Measurements from ENCODE around the gene GALNS. TPM values are rescaled to one million over a fixed set of nuclear protein-coding genes. Genes with fewer than 3 reads are reported as not detected.

The GALNS gene
- total RNA-seq, 1 donor from 2014 or later, result 26.1 TPM

GRCh38 chr16:88878356-88878755, 21.6 kb upstream of the GALNS start:
- H3K36me3 Mint-ChIP-seq (ENCODE audit: low read depth), result no peaks in the 10 kb centered on the region
- H3K27me3 Mint-ChIP-seq (ENCODE audit: low read depth), result no peaks in the 10 kb centered on the region
- no peak overlapping the region for H3K4me3 Mint-ChIP-seq (ENCODE audit: low read depth)
- no peaks in the 10 kb centered on the region for H3K9me3 Mint-ChIP-seq
- H3K27ac Mint-ChIP-seq, result no peak overlapping the region
- H3K4me1 Mint-ChIP-seq (ENCODE audit: low read depth), result peaks cover 6% of the 10 kb centered on the region
- intact Hi-C loops (cut with micrococcal nuclease), result no loop called here
- DNase-seq (ENCODE audit: low spot score), result no peak

GRCh38 chr16:88877564-88878289, 21.0 kb upstream of the GALNS start:
- Mint-ChIP-seq H3K27me3 (ENCODE audit: low read depth) (no peaks in the 10 kb centered on the region), H3K4me3 (ENCODE audit: low read depth) (no peak overlapping the region), H3K4me1 (ENCODE audit: low read depth) (peaks cover 6% of the 10 kb centered on the region), H3K36me3 (ENCODE audit: low read depth) (no peaks in the 10 kb centered on the region), H3K9me3 (no peaks in the 10 kb centered on the region), H3K27ac (no peak overlapping the region)
- intact Hi-C loops (cut with micrococcal nuclease), result no loop called here
- no peak for DNase-seq (ENCODE audit: low spot score)

- DNase-seq (ENCODE audit: low spot score), result no peak
- Mint-ChIP-seq H3K36me3 (ENCODE audit: low read depth) (no peaks in the 10 kb centered on the region), H3K4me1 (ENCODE audit: low read depth) (peaks cover under 1% of the 10 kb centered on the region), H3K27ac (no peak overlapping the region), H3K9me3 (no peaks in the 10 kb centered on the region), H3K27me3 (ENCODE audit: low read depth) (peaks cover 2% of the 10 kb centered on the region), H3K4me3 (ENCODE audit: low read depth) (no peak overlapping the region)
- intact Hi-C loops (cut with micrococcal nuclease), result no loop called here
Observed at GRCh38 chr16:88876942-88877526, 20.3 kb upstream of the GALNS start.

GRCh38 chr16:88875703-88876234, 19.0 kb upstream of the GALNS start:
- no peak overlapping the region for H3K27ac Mint-ChIP-seq

GRCh38 chr16:88874938-88875599, 18.3 kb upstream of the GALNS start:
- Mint-ChIP-seq H3K27ac (no peak overlapping the region), H3K36me3 (ENCODE audit: low read depth) (no peaks in the 10 kb centered on the region), H3K27me3 (ENCODE audit: low read depth) (peaks cover 9% of the 10 kb centered on the region), H3K9me3 (no peaks in the 10 kb centered on the region), H3K4me1 (ENCODE audit: low read depth) (peaks cover 1% of the 10 kb centered on the region), H3K4me3 (ENCODE audit: low read depth) (no peak overlapping the region)
- intact Hi-C loops (cut with micrococcal nuclease), result no loop called here
- no peak for DNase-seq (ENCODE audit: low spot score)

More at GRCh38 chr16:88875703-88876234, 19.0 kb upstream of the GALNS start:
- no peaks in the 10 kb centered on the region for H3K36me3 Mint-ChIP-seq (ENCODE audit: low read depth)
- no peak for DNase-seq (ENCODE audit: low spot score)
- no peaks in the 10 kb centered on the region for H3K9me3 Mint-ChIP-seq
- H3K27me3 Mint-ChIP-seq (ENCODE audit: low read depth), result peaks cover 6% of the 10 kb centered on the region
- intact Hi-C loops (cut with micrococcal nuclease), result no loop called here
- H3K4me3 Mint-ChIP-seq (ENCODE audit: low read depth), result no peak overlapping the region
- H3K4me1 Mint-ChIP-seq (ENCODE audit: low read depth), result peaks cover 1% of the 10 kb centered on the region

- Mint-ChIP-seq H3K36me3 (ENCODE audit: low read depth) (no peaks in the 10 kb centered on the region), H3K27ac (no peak overlapping the region), H3K27me3 (ENCODE audit: low read depth) (peaks cover 9% of the 10 kb centered on the region), H3K9me3 (no peaks in the 10 kb centered on the region), H3K4me3 (ENCODE audit: low read depth) (no peak overlapping the region), H3K4me1 (ENCODE audit: low read depth) (peaks cover 1% of the 10 kb centered on the region)
- intact Hi-C loops (cut with micrococcal nuclease), result no loop called here
- no peak for DNase-seq (ENCODE audit: low spot score)
Observed at GRCh38 chr16:88872650-88873331, 16.0 kb upstream of the GALNS start.

- intact Hi-C loops (cut with micrococcal nuclease), result no loop called here
- Mint-ChIP-seq H3K9me3 (no peaks in the 10 kb centered on the region), H3K4me1 (ENCODE audit: low read depth) (peaks cover 1% of the 10 kb centered on the region), H3K27me3 (ENCODE audit: low read depth) (peaks cover 9% of the 10 kb centered on the region), H3K36me3 (ENCODE audit: low read depth) (no peaks in the 10 kb centered on the region), H3K27ac (no peak overlapping the region), H3K4me3 (ENCODE audit: low read depth) (no peak overlapping the region)
- DNase-seq (ENCODE audit: low spot score), result no peak
Observed at GRCh38 chr16:88871730-88872416, 15.1 kb upstream of the GALNS start.

- no peak for DNase-seq (ENCODE audit: low spot score)
- H3K9me3 Mint-ChIP-seq, result no peaks in the 10 kb centered on the region
- peaks cover 9% of the 10 kb centered on the region for H3K27me3 Mint-ChIP-seq (ENCODE audit: low read depth)
- no peak overlapping the region for H3K4me3 Mint-ChIP-seq (ENCODE audit: low read depth)
- H3K27ac Mint-ChIP-seq, result no peak overlapping the region
- H3K4me1 Mint-ChIP-seq (ENCODE audit: low read depth), result peaks cover 1% of the 10 kb centered on the region
- H3K36me3 Mint-ChIP-seq (ENCODE audit: low read depth), result no peaks in the 10 kb centered on the region
- intact Hi-C loops (cut with micrococcal nuclease), result no loop called here
Observed at GRCh38 chr16:88871349-88871702, 14.6 kb upstream of the GALNS start.

- no peak for DNase-seq (ENCODE audit: low spot score)
- intact Hi-C loops (cut with micrococcal nuclease), result no loop called here
- H3K9me3 Mint-ChIP-seq, result no peaks in the 10 kb centered on the region
- H3K36me3 Mint-ChIP-seq (ENCODE audit: low read depth), result no peaks in the 10 kb centered on the region
- peaks cover 1% of the 10 kb centered on the region for H3K4me1 Mint-ChIP-seq (ENCODE audit: low read depth)
- no peak overlapping the region for H3K4me3 Mint-ChIP-seq (ENCODE audit: low read depth)
- peaks cover 9% of the 10 kb centered on the region for H3K27me3 Mint-ChIP-seq (ENCODE audit: low read depth)
- no peak overlapping the region for H3K27ac Mint-ChIP-seq
Observed at GRCh38 chr16:88870608-88871348, 14.0 kb upstream of the GALNS start.

- Mint-ChIP-seq H3K4me3 (ENCODE audit: low read depth) (no peak overlapping the region), H3K27me3 (ENCODE audit: low read depth) (peaks cover 9% of the 10 kb centered on the region), H3K36me3 (ENCODE audit: low read depth) (no peaks in the 10 kb centered on the region), H3K27ac (no peak overlapping the region), H3K9me3 (no peaks in the 10 kb centered on the region), H3K4me1 (ENCODE audit: low read depth) (peaks cover 1% of the 10 kb centered on the region)
- intact Hi-C loops (cut with micrococcal nuclease), result no loop called here
- no peak for DNase-seq (ENCODE audit: low spot score)
Observed at GRCh38 chr16:88869673-88869980, 12.9 kb upstream of the GALNS start.

- intact Hi-C loops (cut with micrococcal nuclease), result no loop called here
- no peak overlapping the region for H3K4me3 Mint-ChIP-seq (ENCODE audit: low read depth)
- no peaks in the 10 kb centered on the region for H3K9me3 Mint-ChIP-seq
- DNase-seq (ENCODE audit: low spot score), result no peak
- H3K27ac Mint-ChIP-seq, result no peak overlapping the region
- H3K27me3 Mint-ChIP-seq (ENCODE audit: low read depth), result peaks cover 9% of the 10 kb centered on the region
- H3K36me3 Mint-ChIP-seq (ENCODE audit: low read depth), result no peaks in the 10 kb centered on the region
- peaks cover 1% of the 10 kb centered on the region for H3K4me1 Mint-ChIP-seq (ENCODE audit: low read depth)
Observed at GRCh38 chr16:88868974-88869672, 12.4 kb upstream of the GALNS start.
